NCI-H2196 (cell line): ENCODE data around the gene KRT84.
"Not testable (repeated sequence)": the region's sequence is repeated elsewhere in the genome, so short reads cannot be mapped to it uniquely, and the experiment has no call there.

Source experiments
- DNase-seq: peaks from one replicate; lab custom pipeline; 2025; ENCODE audit not compliant: unreplicated experiment; lab: John Stamatoyannopoulos, UW

The KRT84 gene

DNA sequence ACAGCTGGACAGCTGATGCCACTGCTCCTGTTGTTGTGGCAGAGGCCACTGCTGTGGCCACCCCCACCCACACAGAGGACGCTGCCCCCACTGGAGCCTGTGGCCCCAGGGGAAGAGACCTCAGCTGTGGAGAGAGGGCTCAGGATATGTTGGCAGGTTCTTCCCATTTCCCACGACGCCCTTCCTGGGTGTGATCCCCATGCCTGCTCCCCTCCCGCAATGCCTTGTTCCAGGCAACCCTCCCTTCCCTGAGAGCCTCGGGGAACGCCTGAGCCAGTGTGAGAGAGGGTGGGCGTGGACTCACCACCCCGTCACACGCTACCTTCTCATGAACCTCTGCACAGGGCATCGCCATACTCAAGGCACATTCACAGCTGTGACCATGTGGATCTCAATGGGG lies 26.4 kb upstream of the KRT84 start:
- no peak for DNase-seq

DNA sequence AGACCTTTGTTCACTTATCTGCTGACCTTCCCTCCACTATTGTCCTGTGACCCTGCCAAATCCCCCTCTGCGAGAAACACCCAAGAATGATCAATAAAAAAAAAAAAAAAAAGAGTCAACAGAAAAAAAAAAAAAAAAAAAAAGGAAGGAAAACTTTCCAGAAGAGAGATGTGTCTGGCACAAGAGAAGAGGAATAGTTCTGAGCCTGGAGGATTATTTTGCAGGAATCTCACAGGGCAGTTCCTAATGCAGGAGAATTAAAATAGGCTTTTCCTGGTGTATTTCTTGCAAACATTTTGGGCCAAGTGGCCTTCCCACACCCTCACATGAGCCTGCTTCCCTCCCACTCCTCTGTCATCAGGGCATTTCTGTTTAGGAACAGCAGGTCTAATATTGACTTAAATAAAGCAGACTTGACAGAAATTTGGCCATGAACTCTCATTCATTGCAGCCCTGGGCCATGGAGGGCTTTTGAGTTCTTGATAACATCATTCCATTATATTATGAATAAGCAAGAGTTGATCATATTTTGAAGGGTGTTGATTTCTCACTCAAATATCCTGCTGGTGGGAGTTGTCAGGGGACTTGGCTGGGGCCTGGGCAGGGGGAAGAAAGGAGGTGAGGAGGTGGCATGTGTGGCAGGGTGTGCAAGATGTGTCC lies 25.3 kb upstream of the KRT84 start:
- not testable (repeated sequence) for DNase-seq

DNA sequence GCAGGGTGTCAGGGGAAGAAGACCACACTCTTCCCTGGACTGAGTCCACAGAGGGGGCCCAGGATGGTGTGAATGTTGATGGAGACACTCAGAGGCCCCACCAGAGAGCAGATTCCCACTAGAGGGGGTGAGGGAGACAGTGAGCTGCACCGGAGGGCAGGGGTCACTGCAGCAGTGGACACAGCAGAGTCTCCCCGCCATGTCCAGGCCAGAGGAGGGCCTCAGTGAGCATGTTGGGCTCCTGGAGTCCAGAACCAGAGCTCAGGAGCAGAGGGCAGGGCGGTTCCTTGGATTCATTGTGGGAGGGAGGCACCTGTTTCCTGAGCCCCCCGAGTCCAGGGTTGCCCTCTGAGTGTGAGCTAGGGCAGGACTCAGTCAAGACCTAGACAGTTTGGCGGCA lies 22.5 kb upstream of the KRT84 start:
- no peak for DNase-seq

DNA sequence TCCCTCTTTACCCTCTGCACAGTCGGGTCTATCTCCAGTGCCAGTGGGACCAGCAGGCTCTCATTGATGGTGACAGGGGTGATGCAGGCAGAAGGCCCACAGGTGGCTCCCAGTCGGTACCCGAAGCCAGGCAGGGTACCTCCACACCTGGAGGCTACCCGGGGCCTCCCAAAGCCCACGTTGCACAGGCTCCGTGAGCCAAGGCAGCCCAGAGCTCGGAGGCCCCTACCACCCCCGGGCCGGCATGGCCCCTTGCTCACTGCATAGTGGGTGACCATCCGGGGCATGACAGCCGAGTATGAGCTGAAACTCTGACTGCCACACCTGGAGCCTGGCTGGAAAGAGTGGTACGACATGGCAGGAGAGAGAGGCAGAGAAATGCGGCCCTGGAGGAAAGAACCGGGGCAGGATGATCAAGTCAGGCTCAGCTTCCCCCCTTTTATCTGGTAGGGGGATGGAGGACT lies 20.5 kb upstream of the KRT84 start, which contains the start of gene KRT82:
TSS of gene KRT82 (minus strand) at position 414 of the 464 bp plus-strand sequence. CDS start at position 356, 58 bp downstream.
- DNase-seq, result no peak

DNA sequence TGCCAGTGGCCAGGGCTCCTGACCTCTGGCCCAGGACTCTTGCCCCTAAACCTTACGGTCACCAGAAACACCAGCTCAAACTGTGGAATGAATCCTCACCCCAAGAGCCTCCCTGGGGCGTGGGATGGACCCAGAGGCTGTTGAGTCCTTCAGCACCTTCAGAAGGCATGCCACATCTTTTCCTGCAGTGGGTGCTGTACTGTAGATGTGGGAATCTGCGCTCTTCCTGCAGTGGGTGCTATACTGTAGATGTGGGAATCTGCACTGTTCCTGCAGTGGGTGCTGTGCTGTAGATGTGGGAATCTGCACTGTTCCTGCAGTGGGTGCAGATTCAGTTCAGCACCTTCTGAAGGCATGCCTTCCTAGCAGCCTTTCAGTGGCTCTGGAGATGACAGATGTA lies 19.5 kb upstream of the KRT84 start:
- DNase-seq, result no peak

GRCh38 chr12:52403561-52403960 lies 18.1 kb upstream of the KRT84 start:
- DNase-seq, result no peak

DNA sequence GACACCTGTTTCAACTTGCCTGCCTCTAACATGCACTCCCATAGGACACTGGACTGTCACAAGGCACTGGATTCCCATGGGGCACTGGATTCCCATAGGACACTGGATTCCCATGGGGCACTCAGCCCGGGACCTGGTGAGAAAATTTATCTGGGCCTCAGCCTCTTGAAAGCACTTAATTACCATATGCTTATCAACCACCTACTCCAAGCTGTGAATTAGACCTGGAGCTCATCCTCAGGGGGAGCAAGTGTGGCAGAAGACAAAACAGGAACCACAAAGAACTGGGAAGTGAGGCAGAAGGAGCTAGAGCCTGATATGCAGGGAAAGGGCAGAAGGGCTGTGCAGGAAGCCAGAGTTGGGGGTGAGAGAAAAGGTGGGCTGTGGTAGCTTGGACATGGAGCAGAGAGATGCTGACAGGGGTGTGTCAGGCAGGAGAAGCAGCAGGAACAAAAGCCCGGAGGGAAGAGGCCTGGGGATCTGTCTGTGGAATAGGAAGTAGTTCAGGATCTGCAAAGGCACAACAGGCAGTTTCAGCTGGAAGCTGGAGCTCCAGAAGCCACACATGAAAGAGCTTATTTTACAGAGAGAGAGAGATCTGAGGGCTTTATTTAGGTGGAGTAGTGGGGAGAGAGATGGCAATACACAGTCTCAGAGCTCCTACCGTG lies 17.6 kb upstream of the KRT84 start:
- no peak for DNase-seq

GRCh38 chr12:52402377-52402776 lies 16.9 kb upstream of the KRT84 start:
- DNase-seq, result no peak

DNA sequence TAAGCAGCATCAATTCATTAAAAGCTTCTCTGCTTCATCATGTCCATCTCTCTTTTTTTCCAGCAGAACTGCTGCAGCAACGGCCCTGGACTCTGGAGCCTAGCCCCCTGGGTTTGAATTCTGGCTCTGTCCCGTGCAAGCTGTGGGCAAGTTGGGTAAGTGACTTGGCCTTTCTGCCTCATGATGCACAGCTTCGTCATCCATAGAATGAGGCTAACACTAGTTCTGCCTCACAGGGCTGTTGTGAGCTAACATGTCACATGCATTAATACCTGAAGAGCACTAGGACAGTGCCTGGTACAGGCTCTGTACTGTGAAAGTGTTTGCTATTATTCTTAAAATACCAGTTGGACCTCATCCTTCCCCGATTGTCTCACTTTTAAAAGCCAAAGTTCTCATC lies 16.5 kb upstream of the KRT84 start:
- DNase-seq, result no peak

DNA sequence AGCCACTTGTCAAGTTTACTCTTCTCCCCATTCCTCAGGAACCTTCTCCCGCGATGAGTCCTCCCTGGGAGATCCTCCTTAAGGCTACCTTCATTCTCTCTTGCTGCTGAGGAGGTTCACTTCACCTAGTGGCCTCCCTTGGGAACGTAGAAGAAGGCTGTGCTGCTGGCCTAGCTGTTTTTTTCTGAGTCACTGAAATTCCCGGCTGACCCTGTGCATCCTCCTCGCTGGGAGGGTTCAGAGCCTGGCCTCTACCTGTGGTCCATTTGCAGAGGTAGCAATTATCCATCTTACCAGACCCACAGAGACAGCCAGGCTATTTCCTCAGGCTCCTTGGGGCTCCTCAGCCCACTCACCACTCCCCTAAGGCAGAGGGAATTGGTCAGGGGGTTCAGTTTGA lies 16.1 kb upstream of the KRT84 start:
- DNase-seq, result no peak

DNA sequence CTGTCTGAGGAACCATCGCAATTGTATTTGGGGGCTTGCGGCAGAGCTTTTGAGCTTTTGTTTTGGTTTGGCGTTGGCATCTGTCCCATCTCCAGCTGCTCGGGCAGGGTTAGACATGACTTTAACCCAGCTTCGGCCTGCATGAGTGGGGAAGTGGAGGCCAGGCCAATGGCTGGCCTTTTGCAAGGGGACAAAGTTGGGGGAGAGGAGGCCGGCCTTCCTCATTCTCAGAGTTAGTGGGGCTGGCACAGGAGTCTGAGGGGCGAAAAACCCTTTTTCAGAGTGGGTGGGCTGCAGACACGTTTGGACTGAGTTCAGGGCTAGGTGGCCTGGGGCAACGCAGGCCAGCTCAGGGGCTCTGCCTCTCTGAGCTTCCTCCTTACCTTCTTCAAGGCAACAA lies 15.5 kb upstream of the KRT84 start:
- no peak for DNase-seq

DNA sequence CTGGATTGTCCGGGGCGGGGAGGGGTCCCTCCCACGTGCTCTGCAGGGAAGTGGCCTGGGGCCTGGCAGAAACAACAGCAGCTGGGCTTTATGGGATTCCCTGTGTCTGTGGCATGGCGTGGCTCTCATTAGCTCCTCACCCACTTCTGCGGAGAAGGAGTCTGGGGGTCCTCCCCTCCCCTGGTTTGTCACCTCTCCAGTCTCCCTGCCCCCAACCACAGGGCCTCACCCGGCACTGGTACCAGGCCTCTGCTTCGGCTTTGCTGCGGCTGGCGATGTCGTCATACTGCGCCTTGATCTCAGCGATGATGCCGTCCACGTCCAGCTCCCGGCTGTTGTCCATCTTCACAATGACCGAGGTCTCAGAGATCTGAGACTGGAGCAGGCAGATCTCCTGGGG lies 14.3 kb upstream of the KRT84 start:
- DNase-seq, result no peak

DNA sequence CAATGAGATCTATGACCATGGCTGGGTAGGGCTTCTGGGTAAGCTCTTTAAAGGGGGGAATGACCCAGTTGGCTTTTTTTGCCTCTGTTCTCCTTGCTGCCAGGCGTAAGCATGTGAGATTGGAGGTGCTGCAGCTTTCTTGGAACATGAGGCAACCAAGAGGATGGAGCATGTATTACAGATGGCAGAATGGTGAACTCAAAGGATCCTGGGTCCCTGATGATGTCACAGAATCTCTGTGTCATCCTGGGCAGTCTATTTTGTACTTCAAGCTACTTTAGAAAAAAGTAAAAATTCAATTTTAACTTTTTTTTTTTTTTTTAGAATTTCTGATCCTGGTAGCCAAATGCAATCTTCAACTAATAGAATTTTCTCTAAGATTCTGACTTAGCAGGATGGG lies 12.7 kb upstream of the KRT84 start:
- no peak for DNase-seq

DNA sequence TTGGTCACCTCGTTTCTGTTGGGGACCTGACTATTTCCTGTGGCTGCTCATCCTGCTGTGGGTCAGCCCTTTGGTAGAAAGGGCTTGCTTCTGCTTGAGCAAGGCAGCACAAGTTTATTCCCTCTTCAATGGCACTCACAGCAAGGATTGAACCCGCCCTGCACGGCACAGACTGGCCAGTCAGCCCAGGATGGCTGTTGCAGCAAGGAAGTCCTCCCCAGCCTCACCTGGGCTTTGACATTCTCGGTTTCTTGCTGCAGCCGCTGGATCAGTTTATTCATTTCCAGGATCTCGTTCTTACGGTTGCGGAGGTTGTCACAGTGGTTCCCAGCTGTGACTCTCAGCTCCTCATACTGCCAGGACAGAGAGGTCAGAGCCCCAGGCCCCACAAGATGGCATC lies 11.2 kb upstream of the KRT84 start:
- DNase-seq, result no peak

GRCh38 chr12:52395761-52396434 lies 10.4 kb upstream of the KRT84 start:
- DNase-seq, result peak; percentile 40

- DNase-seq, result no peak
Measured at GRCh38 chr12:52394836-52395405, 9.5 kb upstream of the KRT84 start.

GRCh38 chr12:52392465-52393007 lies 7.1 kb upstream of the KRT84 start:
- no peak for DNase-seq

GRCh38 chr12:52391618-52392002 lies 6.2 kb upstream of the KRT84 start:
- peak; percentile 74 for DNase-seq

DNA sequence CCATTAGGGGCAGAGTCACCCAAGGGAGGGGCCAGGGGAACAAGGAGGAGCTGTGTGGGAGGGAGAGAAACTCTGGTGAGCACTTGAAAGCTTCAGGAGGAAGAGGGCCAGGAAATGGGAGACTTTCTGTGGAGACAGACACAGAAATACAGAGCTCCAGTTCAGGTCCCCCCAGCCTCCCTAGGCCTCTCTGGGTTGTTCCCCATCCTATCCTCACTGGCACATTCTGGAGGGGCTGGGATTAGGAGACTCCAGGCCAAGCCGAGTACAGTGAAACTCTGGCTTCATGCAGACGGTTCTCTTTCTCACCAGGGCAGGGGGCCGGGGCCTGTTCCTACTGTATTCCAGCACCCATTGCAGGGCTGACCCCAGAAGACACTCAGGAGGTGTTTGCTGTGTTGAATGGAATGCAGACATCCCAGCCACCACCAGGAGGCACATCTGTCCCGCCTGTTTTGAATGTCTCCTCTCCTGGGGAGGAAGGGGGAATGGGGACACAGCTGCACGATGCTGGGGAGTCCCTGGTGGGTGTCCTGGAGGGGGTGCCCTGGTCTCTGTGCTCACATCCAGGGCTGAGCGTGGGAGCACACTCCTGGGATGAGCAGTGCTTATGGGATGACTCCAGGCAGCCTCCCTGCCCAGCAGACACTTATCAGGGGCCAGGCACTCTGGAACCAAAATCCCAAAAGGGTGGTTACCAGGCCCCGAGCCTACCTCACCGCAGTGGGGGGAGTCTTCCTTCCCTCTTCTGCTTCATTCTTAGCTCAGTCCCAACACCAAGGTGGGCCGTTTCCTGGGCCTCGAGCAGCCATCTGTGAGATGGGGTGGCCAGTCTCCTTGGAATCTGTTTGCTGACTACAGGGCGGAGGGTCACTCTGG lies 5.5 kb upstream of the KRT84 start:
- DNase-seq, result peak; percentile 24

GRCh38 chr12:52389313-52390207 lies 4.1 kb upstream of the KRT84 start:
- no peak for DNase-seq
